Endothelial cell of umbilical vein (primary cell): Measurements from ENCODE around the gene TTLL5. TPM values are rescaled to one million over a fixed set of nuclear protein-coding genes. Genes with fewer than 3 reads are reported as not detected.
A peak's percentile ranks its signal among the peaks of the same experiment; 100 is the strongest.

Experiments
- BruUV-seq: library from RNA; stranded (reverse); fragments of 400-500 nt; replicated peaks from 2 replicates; lab custom pipeline; 2021; lab: Mats Ljungman, UMichigan
- CTCF ChIA-PET: fragments of 300-600, 350-600 bp; sonication (Branson Sonifier 250); formaldehyde crosslinking; loops from one replicate; lab custom pipeline; 2021; ENCODE audit warnings: antibody characterized with exemption, inconsistent platforms; lab: Charles Lee
- POLR2A ChIA-PET: fragments of 300-600, 350-600 bp; sonication (Branson Sonifier 250); formaldehyde crosslinking; loops from one replicate; lab custom pipeline; 2021; ENCODE audit warnings: antibody characterized with exemption, inconsistent platforms; lab: Charles Lee
- DNase-seq: peaks from one replicate; pipeline ENCODE4 v3.0.0-alpha.2; 2011; ENCODE audit warnings: low read depth, low spot score
- FAIRE-seq: peaks from 2 replicates; lab custom pipeline; 2011; peaks lifted over from hg19 to GRCh38; lab: Jason Lieb, UNC
- H2AFZ ChIP-seq: 2 replicates; pipeline ENCODE4 v1.6.0; 2012; ENCODE audit warnings: low read depth, low read length, control low read depth, inconsistent platforms
- H3K27ac ChIP-seq: 2 replicates; pipeline ENCODE4 v1.5.1; 2011; ENCODE audit warnings: low read depth, mild to moderate bottlenecking, control low read depth, low read length, moderate library complexity; ENCODE audit not compliant: insufficient read depth
- H3K27me3 ChIP-seq, 2 experiments: 2 replicates each; pipeline versions ENCODE4 v1.6.0 to v1.6.1; 2011; ENCODE audit warnings: low read length in 2 of 2, mixed read lengths in 1 of 2; ENCODE audit not compliant: control insufficient read depth in 2 of 2, insufficient read depth in 2 of 2
- H3K36me3 ChIP-seq, 2 experiments: 2 replicates in 1 of 2; 3 replicates in 1 of 2; pipeline ENCODE4 v1.5.1; 2011; ENCODE audit warnings: low read length in 2 of 2, mild to moderate bottlenecking in 1 of 2, moderate library complexity in 1 of 2; ENCODE audit not compliant: control insufficient read depth in 2 of 2, insufficient read depth in 2 of 2; ENCODE audit errors: extremely low read depth in 1 of 2
- H3K4me1 ChIP-seq: 3 replicates; pipeline ENCODE4 v1.5.1; 2011; ENCODE audit warnings: mild to moderate bottlenecking, low read length; ENCODE audit not compliant: control insufficient read depth, insufficient read depth; ENCODE audit errors: extremely low read depth
- H3K4me2 ChIP-seq: 2 replicates; pipeline ENCODE4 v1.6.1; 2011; ENCODE audit warnings: low read length, control low read depth, mixed read lengths; ENCODE audit not compliant: insufficient read depth
- H3K4me3 ChIP-seq, 3 experiments: fragments of 200-600 bp in 1 of 3; sonication (generic), shearing (Covaris generic) in 1 of 3; replicated peaks in 1 of 3; 2 replicates each; pipeline ENCODE4 v1.5.1; 2011 to 2016; ENCODE audit warnings: control low read depth in 3 of 3, low read length in 3 of 3, mild to moderate bottlenecking in 2 of 3, inconsistent platforms in 1 of 3, low read depth in 1 of 3, moderate library complexity in 1 of 3; ENCODE audit not compliant: insufficient read depth in 1 of 3
- H3K79me2 ChIP-seq: 2 replicates; pipeline ENCODE4 v1.6.0; 2012; ENCODE audit warnings: low read length, inconsistent platforms; ENCODE audit not compliant: control insufficient read depth, insufficient read depth
- H3K9ac ChIP-seq: replicated peaks from 2 replicates; pipeline ENCODE3; 2011; ENCODE audit warnings: low read length, control low read depth; ENCODE audit not compliant: insufficient read depth; ENCODE audit errors: extremely low read depth
- H3K9me1 ChIP-seq: replicated peaks from 3 replicates; pipeline ENCODE4 v1.6.0; 2011; ENCODE audit warnings: mild to moderate bottlenecking, low read length; ENCODE audit not compliant: control insufficient read depth, insufficient read depth; ENCODE audit errors: extremely low read depth
- H3K9me3 ChIP-seq: replicated peaks from 2 replicates; pipeline ENCODE4 v1.5.1; 2012; ENCODE audit warnings: low read length, inconsistent platforms; ENCODE audit not compliant: control insufficient read depth, insufficient read depth
- H4K20me1 ChIP-seq: replicated peaks from 2 replicates; pipeline ENCODE3; 2011; ENCODE audit warnings: mild to moderate bottlenecking, low read length; ENCODE audit not compliant: control insufficient read depth, insufficient read depth; ENCODE audit errors: extremely low read depth
- FOS ChIP-seq: IDR thresholded peaks from 2 replicates; pipeline ENCODE4 v1.6.1; 2011; ENCODE audit warnings: mild to moderate bottlenecking, low read length, moderate library complexity, borderline replicate concordance; ENCODE audit not compliant: insufficient read depth
- GATA2 ChIP-seq: IDR thresholded peaks from 2 replicates; pipeline ENCODE4 v1.7.0; 2011; ENCODE audit warnings: low read depth, mild to moderate bottlenecking, moderate library complexity, mixed read lengths, low read length; ENCODE audit not compliant: insufficient read length, insufficient read depth
- dilution Hi-C: fragments of 300-500 bp; cut with MboI; formaldehyde crosslinking; loops from one replicate; pipeline ENCODE4 v1.15.0; 2019; ENCODE audit warnings: low sequenced_read_pairs; ENCODE audit not compliant: extremely low pct_ligation_motif_present
- intact Hi-C: fragments of 100-400 bp; cut with micrococcal nuclease; formaldehyde crosslinking; loops from one replicate; pipeline ENCODE4 v1.10.0; 2022
- polyA plus RNA-seq, 4 experiments: library from polyadenylated mRNA; depleted of rRNA in 3 of 4; stranded (reverse) in 3 of 4; unstranded in 1 of 4; fragments of >200 nt; gene quantifications; 2 replicates each; pipeline versions ENCODE4 v1.2.1 to v1.2.3, GENCODE V29; 2011 to 2012; ENCODE audit warnings: missing spikeins in 1 of 4
- total RNA-seq: library from RNA; stranded (reverse); gene quantifications from 2 replicates; pipeline ENCODE4 v1.2.3, GENCODE V29; 2021
- TF ChIP-seq, protein P1 (sequence below): IDR thresholded peaks from 2 replicates; pipeline ENCODE4 v1.6.1; 2011; ENCODE audit not compliant: insufficient read depth, insufficient read length

Gene TTLL5
- total and polyA plus RNA-seq, 2 donors (not counting 3 experiments of a cell fraction or from before 2014, with no cell fraction given): 33.2 to 93.6 TPM

DNA sequence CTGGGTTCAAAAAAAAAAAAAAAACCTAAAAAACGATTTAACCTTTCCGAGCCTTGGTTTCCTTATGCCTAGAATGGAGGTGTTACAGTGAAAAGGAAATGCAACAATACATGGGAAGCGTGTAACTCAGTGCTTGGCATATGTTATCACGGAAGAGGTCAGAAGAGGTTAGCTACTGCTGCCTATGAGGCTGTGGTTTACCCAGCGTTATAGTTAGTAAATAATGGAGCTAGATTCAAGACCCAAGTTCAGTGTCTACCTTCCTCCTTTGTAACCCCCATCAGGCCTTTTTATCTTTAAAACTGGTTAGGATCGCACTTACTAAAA, 325.4 kb downstream of the TTLL5 start:
- peak overlapping the region; percentile 48 for H2AFZ ChIP-seq

DNA sequence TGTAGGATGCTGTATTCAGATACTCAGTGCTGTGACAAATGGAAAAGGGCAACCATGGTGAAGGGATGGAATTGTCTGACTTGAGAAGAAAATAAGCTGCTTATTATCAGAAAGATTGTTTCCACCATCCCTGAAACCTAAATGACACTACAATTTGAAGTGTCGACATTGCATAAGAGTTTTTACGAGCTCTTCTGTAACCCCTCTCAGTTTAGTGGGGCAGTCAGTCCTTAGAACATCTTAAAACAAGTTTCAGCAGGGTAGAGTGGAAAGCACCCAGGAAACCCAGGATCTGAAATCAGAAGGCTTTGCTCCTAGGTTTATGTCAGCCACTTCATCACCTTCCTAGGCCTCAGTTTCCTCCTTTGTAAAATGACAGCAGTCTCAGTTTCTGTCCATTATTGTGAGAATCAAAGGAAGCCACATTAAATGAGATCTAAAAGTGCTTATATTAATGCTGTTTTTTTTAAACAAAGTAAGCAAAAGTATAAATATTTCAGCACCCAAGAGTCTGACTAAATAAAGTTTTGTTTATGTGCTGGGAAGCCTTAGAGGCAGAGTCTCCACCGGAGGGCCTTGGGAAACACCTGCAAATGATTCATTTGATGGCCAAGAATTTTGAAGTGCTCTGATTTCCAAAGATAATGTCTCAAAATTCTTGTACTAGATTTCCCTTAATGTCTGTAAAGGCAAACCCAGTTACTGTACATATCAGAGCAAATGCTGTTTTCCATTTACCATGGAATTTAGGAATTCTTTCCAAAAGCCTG, 326.3 kb downstream of the TTLL5 start:
- FAIRE-seq: peak; percentile 60
- Histone ChIP-seq H3K4me2 (peak overlapping the region; percentile 73), H3K36me3 (no peaks in the 10 kb centered on the region), H3K9me1 (no peaks in the 10 kb centered on the region), H3K9ac (peak overlapping the region; percentile 90), H3K4me1 (peaks cover 44% of the 10 kb centered on the region), H3K79me2 (no peaks in the 10 kb centered on the region), H3K9me3 (no peaks in the 10 kb centered on the region), H2AFZ (no peak overlapping the region), H3K27ac (peak overlapping the region; percentile 92), H4K20me1 (no peaks in the 10 kb centered on the region), H3K4me3 (no peak overlapping the region), H3K27me3 (no peaks in the 10 kb centered on the region)
- BruUV-seq: no TSS peak
- CTCF ChIA-PET: interaction anchor here (1.2 to 2.8 kb wide), 2 partner anchors 81 to 192 kb away, joined by 3 to 7 read pairs; no protein-coding TSS in a partner anchor
- dilution Hi-C loops: loop anchor here (25.0 kb wide), 1 partner anchor 275 kb away; no protein-coding TSS in a partner anchor
- POLR2A ChIA-PET: no interaction called here
- TF ChIP-seq FOS: peak; percentile 10
- TF ChIP-seq, protein P1, sequence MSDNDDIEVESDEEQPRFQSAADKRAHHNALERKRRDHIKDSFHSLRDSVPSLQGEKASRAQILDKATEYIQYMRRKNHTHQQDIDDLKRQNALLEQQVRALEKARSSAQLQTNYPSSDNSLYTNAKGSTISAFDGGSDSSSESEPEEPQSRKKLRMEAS: no peak
- intact Hi-C loops: loop anchor here (2.0 to 5.0 kb wide), 3 partner anchors 117 to 365 kb away; partner anchors contain the start of gene GPATCH2L
- DNase-seq: peak; percentile 69

More for the DNA sequence above, 325.4 kb downstream of the TTLL5 start:
- Histone ChIP-seq H3K4me3 (peak overlapping the region; percentile 55 to 80 (median 74)), H3K9ac (peak overlapping the region; percentile 90), H3K4me2 (peak overlapping the region; percentile 73), H3K36me3 (no peaks in the 10 kb centered on the region), H3K9me1 (no peaks in the 10 kb centered on the region), H3K79me2 (no peaks in the 10 kb centered on the region), H4K20me1 (no peaks in the 10 kb centered on the region), H3K9me3 (no peaks in the 10 kb centered on the region), H3K27ac (peak overlapping the region; percentile 92), H3K27me3 (no peaks in the 10 kb centered on the region), H3K4me1 (peaks cover 47% of the 10 kb centered on the region)
- dilution Hi-C loops (loop anchor here (25.0 kb wide), 1 partner anchor 274 kb away; no protein-coding TSS in a partner anchor), intact Hi-C loops (loop anchor here (2.0 to 5.0 kb wide), 3 partner anchors 116 to 366 kb away; partner anchors contain the start of gene GPATCH2L)
- peak; percentile 78 for FAIRE-seq
- no peak for TF ChIP-seq GATA2
- BruUV-seq: no TSS peak
- peak; percentile 81 for DNase-seq
- CTCF ChIA-PET: interaction anchor here (1.1 to 1.7 kb wide), 5 partner anchors 80 to 277 kb away, joined by 3 to 22 read pairs (median 3); no protein-coding TSS in a partner anchor
- POLR2A ChIA-PET: interaction anchor here (0.6 to 0.7 kb wide), 2 partner anchors 65 to 101 kb away, joined by 3 to 4 read pairs; no protein-coding TSS in a partner anchor
